OCI-LY7 (cell line): ENCODE measurements around the gene TMEM255B. TPM values are rescaled to one million over a fixed set of nuclear protein-coding genes. Genes with fewer than 3 reads are reported as not detected.

Experiments
- BruUV-seq: library from RNA; stranded (reverse); fragments of 400-500 nt; replicated peaks from 2 replicates; lab custom pipeline; 2021; lab: Mats Ljungman, UMichigan
- CTCF ChIA-PET: fragments of 300-600 bp; sonication (Branson Sonifier 250); formaldehyde crosslinking; loops from one replicate; lab custom pipeline; 2022; ENCODE audit warnings: antibody characterized with exemption; ENCODE audit not compliant: unreplicated experiment; lab: Charles Lee
- POLR2A ChIA-PET: fragments of 300-600 bp; sonication (Branson Sonifier 250); formaldehyde crosslinking; loops from one replicate; lab custom pipeline; 2022; ENCODE audit warnings: antibody characterized with exemption; lab: Charles Lee
- DNase-seq: peaks from one replicate; pipeline ENCODE4 v3.0.0-alpha.2; 2015; ENCODE audit warnings: low spot score
- H2AFZ ChIP-seq: fragments of 200-600 bp; sonication (generic), shearing (Covaris generic); 2 replicates; pipeline ENCODE4 v1.6.1; 2014; ENCODE audit warnings: mild to moderate bottlenecking, antibody characterized with exemption, low read length, moderate library complexity
- H3K27ac ChIP-seq: fragments of 200-600 bp; sonication (generic); 2 replicates; pipeline ENCODE4 v1.5.1; 2014; ENCODE audit warnings: mixed run types, low read depth, mild to moderate bottlenecking, moderate library complexity, low read length, inconsistent platforms; ENCODE audit not compliant: poor library complexity, severe bottlenecking
- H3K36me3 ChIP-seq: fragments of 200-600 bp; sonication (generic); 2 replicates; pipeline ENCODE4 v1.6.1; 2014; ENCODE audit warnings: mild to moderate bottlenecking, antibody characterized with exemption, low read length, moderate library complexity, mixed read lengths; ENCODE audit not compliant: insufficient read depth
- H3K4me1 ChIP-seq: fragments of 200-600 bp; sonication (generic); 2 replicates; pipeline ENCODE4 v1.5.1; 2014; ENCODE audit warnings: mild to moderate bottlenecking, low read length; ENCODE audit not compliant: insufficient read depth, poor library complexity, severe bottlenecking
- H3K4me2 ChIP-seq: fragments of 200-600 bp; sonication (generic); 2 replicates; pipeline ENCODE4 v1.6.1; 2014; ENCODE audit warnings: mild to moderate bottlenecking, low read length
- H3K4me3 ChIP-seq: fragments of 200-600 bp; sonication (generic); 2 replicates; pipeline ENCODE4 v1.5.1; 2014; ENCODE audit warnings: mild to moderate bottlenecking, low read depth, low read length; ENCODE audit not compliant: poor library complexity, severe bottlenecking
- H3K79me2 ChIP-seq: fragments of 200-600 bp; sonication (generic); 2 replicates; pipeline ENCODE4 v1.6.1; 2016; ENCODE audit warnings: low read depth, mild to moderate bottlenecking, low read length, moderate library complexity, mixed read lengths; ENCODE audit not compliant: insufficient read depth
- H3K9me2 ChIP-seq: fragments of 200-600 bp; sonication (generic); 2 replicates; pipeline ENCODE4 v1.6.1; 2016; ENCODE audit warnings: mild to moderate bottlenecking, low read length, mixed read lengths; ENCODE audit not compliant: insufficient read depth
- H3K9me3 ChIP-seq: fragments of 200-600 bp; sonication (generic); 2 replicates; pipeline ENCODE4 v1.6.1; 2014; ENCODE audit warnings: mild to moderate bottlenecking, mixed run types, low read length, mixed read lengths
- H4K20me1 ChIP-seq: fragments of 200-600 bp; sonication (generic); 2 replicates; pipeline ENCODE4 v1.6.1; 2014; ENCODE audit warnings: mild to moderate bottlenecking, antibody characterized with exemption, low read length, moderate library complexity, mixed read lengths; ENCODE audit not compliant: insufficient read depth
- CTCF ChIP-seq: fragments of 200-600 bp; sonication (generic); conservative IDR thresholded peaks from 2 replicates; pipeline ENCODE4 v1.5.1; 2014; ENCODE audit warnings: mild to moderate bottlenecking, antibody characterized with exemption, low read length, moderate library complexity, mixed read lengths
- EZH2phosphoT487 ChIP-seq: fragments of 200-600 bp; sonication (generic); IDR thresholded peaks from 2 replicates; pipeline ENCODE4 v1.6.1; 2018; ENCODE audit warnings: low read depth, borderline replicate concordance, mild to moderate bottlenecking, mixed run types, antibody characterized with exemption, low read length, moderate library complexity, mixed read lengths
- intact Hi-C: fragments of 100-400 bp; cut with micrococcal nuclease; formaldehyde crosslinking; loops from one replicate; pipeline ENCODE4 v1.10.0; 2022; ENCODE audit not compliant: unreplicated experiment
- total RNA-seq, 2 experiments: library from RNA; depleted of rRNA in 1 of 2; stranded (reverse); fragments of >200 nt in 1 of 2; shearing (Covaris generic) in 1 of 2; gene quantifications; 2 replicates each; pipeline ENCODE4 v1.2.3, GENCODE V29; 2014 to 2022

TMEM255B gene
- total RNA-seq, 2 experiments from 2014 or later: 2.6 to 6.8 TPM

- intact Hi-C loops: no loop called here
- ChIA-PET POLR2A (no interaction called here), CTCF (no interaction called here)
- Histone ChIP-seq H3K4me1 (no peaks in the 10 kb centered on the region), H3K27ac (no peak overlapping the region), H3K4me3 (no peak overlapping the region), H4K20me1 (no peaks in the 10 kb centered on the region), H3K9me2 (no peaks in the 10 kb centered on the region), H3K36me3 (no peaks in the 10 kb centered on the region), H3K79me2 (no peaks in the 10 kb centered on the region), H3K4me2 (no peak overlapping the region), H3K9me3 (no peaks in the 10 kb centered on the region), H2AFZ (no peak overlapping the region)
- no TSS peak for BruUV-seq
- TF ChIP-seq CTCF (no peak), EZH2phosphoT487 (no peak)
- no peak for DNase-seq
Measured at GRCh38 chr13:113796964-113797676, 38.1 kb downstream of the TMEM255B start.

GRCh38 chr13:113798200-113798811, 39.3 kb downstream of the TMEM255B start:
- no peaks in the 10 kb centered on the region for H3K36me3 ChIP-seq
- ChIA-PET CTCF (no interaction called here), POLR2A (no interaction called here)
- no peaks in the 10 kb centered on the region for H3K9me2 ChIP-seq
- H3K4me1 ChIP-seq: no peaks in the 10 kb centered on the region
- H3K4me2 ChIP-seq: no peak overlapping the region
- intact Hi-C loops: no loop called here
- no peak for DNase-seq
- H3K27ac ChIP-seq: no peak overlapping the region
- H3K79me2 ChIP-seq: no peaks in the 10 kb centered on the region
- H3K4me3 ChIP-seq: no peak overlapping the region
- no peaks in the 10 kb centered on the region for H4K20me1 ChIP-seq
- TF ChIP-seq EZH2phosphoT487 (no peak), CTCF (no peak)
- no peaks in the 10 kb centered on the region for H3K9me3 ChIP-seq
- no TSS peak for BruUV-seq
- H2AFZ ChIP-seq: no peak overlapping the region

- CTCF ChIA-PET: no interaction called here
- Histone ChIP-seq H3K79me2 (no peaks in the 10 kb centered on the region), H3K4me1 (no peaks in the 10 kb centered on the region), H3K9me3 (no peaks in the 10 kb centered on the region), H3K36me3 (no peaks in the 10 kb centered on the region), H3K27ac (no peak overlapping the region), H3K4me2 (no peak overlapping the region), H4K20me1 (no peaks in the 10 kb centered on the region), H2AFZ (no peak overlapping the region), H3K9me2 (no peaks in the 10 kb centered on the region), H3K4me3 (no peak overlapping the region)
- POLR2A ChIA-PET: no interaction called here
- TF ChIP-seq EZH2phosphoT487 (no peak), CTCF (no peak)
- no TSS peak for BruUV-seq
- DNase-seq: no peak
- intact Hi-C loops: no loop called here
Measured at GRCh38 chr13:113800576-113800926, 41.5 kb downstream of the TMEM255B start.
